Calu3 (cell line): ENCODE data around the gene DLG2. TPM values are rescaled to one million over a fixed set of nuclear protein-coding genes. Genes with fewer than 3 reads are reported as not detected.

Experiments used
- BruUV-seq: library from RNA; stranded (reverse); fragments of 400-500 nt; replicated peaks from 2 replicates; lab custom pipeline; 2021; lab: Mats Ljungman, UMichigan
- CTCF ChIA-PET: fragments of 300-600 bp; sonication (Branson Sonifier 250); formaldehyde crosslinking; loops from one replicate; lab custom pipeline; 2022; ENCODE audit warnings: antibody characterized with exemption; lab: Charles Lee
- DNase-seq: peaks from one replicate; pipeline ENCODE4 v3.0.0; 2022
- H3K27ac Mint-ChIP-seq: one replicate; pipeline ENCODE4 v1.8.0; 2022; ENCODE audit warnings: mixed read lengths; ENCODE audit not compliant: unreplicated experiment
- H3K27me3 Mint-ChIP-seq: one replicate; pipeline ENCODE4 v1.8.0; 2022; ENCODE audit warnings: mixed read lengths; ENCODE audit not compliant: unreplicated experiment
- H3K36me3 Mint-ChIP-seq: one replicate; pipeline ENCODE4 v1.8.0; 2022; ENCODE audit warnings: mild to moderate bottlenecking, moderate library complexity, mixed read lengths; ENCODE audit not compliant: insufficient read depth, unreplicated experiment
- H3K4me1 Mint-ChIP-seq: one replicate; pipeline ENCODE4 v1.8.0; 2022; ENCODE audit warnings: mild to moderate bottlenecking, low read depth, mixed read lengths; ENCODE audit not compliant: unreplicated experiment
- H3K4me3 Mint-ChIP-seq: one replicate; pipeline ENCODE4 v1.8.0; 2022; ENCODE audit warnings: mild to moderate bottlenecking, low read depth, moderate library complexity, mixed read lengths; ENCODE audit not compliant: unreplicated experiment
- H3K9me3 Mint-ChIP-seq: one replicate; pipeline ENCODE4 v1.8.0; 2022; ENCODE audit warnings: low read depth, mixed read lengths; ENCODE audit not compliant: unreplicated experiment
- CTCF ChIP-seq: fragments of 200-600 bp; IDR thresholded peaks from one replicate; pipeline ENCODE4 v1.8.0; 2022; ENCODE audit warnings: antibody characterized with exemption; ENCODE audit not compliant: unreplicated experiment
- intact Hi-C: fragments of 100-400 bp; cut with micrococcal nuclease; formaldehyde crosslinking; loops from one replicate; pipeline ENCODE4 v1.10.0; 2022; ENCODE audit not compliant: unreplicated experiment
- total RNA-seq: library from RNA; stranded (reverse); gene quantifications from 2 replicates; pipeline ENCODE4 v1.2.3, GENCODE V29; 2022

Gene DLG2
- total RNA-seq, 1 experiment from 2014 or later = 0.71 TPM

GRCh38 chr11:84034484-84034883 is 1592.7 kb downstream of the DLG2 start:
- Mint-ChIP-seq H3K4me3 (no peak overlapping the region), H3K9me3 (peaks cover 3% of the 10 kb centered on the region), H3K4me1 (no peaks in the 10 kb centered on the region), H3K36me3 (no peaks in the 10 kb centered on the region), H3K27me3 (no peaks in the 10 kb centered on the region), H3K27ac (no peak overlapping the region)
- no peak for TF ChIP-seq CTCF
- BruUV-seq = no TSS peak
- CTCF ChIA-PET = no interaction called here
- intact Hi-C loops = no loop called here
- DNase-seq = no peak

GRCh38 chr11:84024266-84024665 is 1602.9 kb downstream of the DLG2 start:
- Mint-ChIP-seq H3K4me1 (no peaks in the 10 kb centered on the region), H3K36me3 (no peaks in the 10 kb centered on the region), H3K4me3 (no peak overlapping the region), H3K9me3 (peaks cover 2% of the 10 kb centered on the region), H3K27me3 (no peaks in the 10 kb centered on the region), H3K27ac (no peak overlapping the region)
- no TSS peak for BruUV-seq
- intact Hi-C loops = no loop called here
- no peak for TF ChIP-seq CTCF
- DNase-seq = no peak
- CTCF ChIA-PET = no interaction called here

GRCh38 chr11:84022695-84023094 is 1604.4 kb downstream of the DLG2 start:
- Mint-ChIP-seq H3K27ac (no peak overlapping the region), H3K4me1 (no peaks in the 10 kb centered on the region), H3K4me3 (no peak overlapping the region), H3K27me3 (no peaks in the 10 kb centered on the region), H3K9me3 (peaks cover 2% of the 10 kb centered on the region), H3K36me3 (no peaks in the 10 kb centered on the region)
- CTCF ChIA-PET = no interaction called here
- no peak for DNase-seq
- intact Hi-C loops = no loop called here
- TF ChIP-seq CTCF = no peak
- no TSS peak for BruUV-seq

- H3K4me1 Mint-ChIP-seq = no peaks in the 10 kb centered on the region
- H3K27me3 Mint-ChIP-seq = no peaks in the 10 kb centered on the region
- no peaks in the 10 kb centered on the region for H3K36me3 Mint-ChIP-seq
- CTCF ChIA-PET = no interaction called here
- peaks cover 2% of the 10 kb centered on the region for H3K9me3 Mint-ChIP-seq
- H3K27ac Mint-ChIP-seq = no peak overlapping the region
- no TSS peak for BruUV-seq
- intact Hi-C loops = no loop called here
- no peak for DNase-seq
- TF ChIP-seq CTCF = no peak
- H3K4me3 Mint-ChIP-seq = no peak overlapping the region
These were observed 1604.9 kb downstream of the DLG2 start for GRCh38 chr11:84022201-84022600.
